Activated CD4-positive, alpha-beta memory T cell treated with anti-CD3 and anti-CD28 coated beads for 36 hours (primary cell): ENCODE results near the gene PTGER3. TPM values are rescaled to one million over a fixed set of nuclear protein-coding genes. Genes with fewer than 3 reads are reported as not detected.

Source experiments
- CTCF ChIA-PET: fragments of 350-600 bp; sonication (Branson Sonifier 250); formaldehyde crosslinking; loops from one replicate; lab custom pipeline; 2021; ENCODE audit warnings: antibody characterized with exemption, inconsistent platforms; lab: Charles Lee
- POLR2A ChIA-PET: fragments of 350-600 bp; sonication (Branson Sonifier 250); formaldehyde crosslinking; loops from one replicate; lab custom pipeline; 2021; ENCODE audit warnings: antibody characterized with exemption; lab: Charles Lee
- DNase-seq: peaks from one replicate; pipeline ENCODE4 v3.0.0-alpha.2; 2020
- H3K27ac Mint-ChIP-seq: one replicate; pipeline ENCODE4 v1.8.0; 2021; ENCODE audit warnings: mixed read lengths
- H3K27me3 Mint-ChIP-seq: one replicate; pipeline ENCODE4 v1.8.0; 2021; ENCODE audit warnings: mixed read lengths
- H3K36me3 Mint-ChIP-seq: one replicate; pipeline ENCODE4 v1.8.0; 2021; ENCODE audit warnings: mixed read lengths
- H3K4me1 Mint-ChIP-seq: one replicate; pipeline ENCODE4 v1.8.0; 2021; ENCODE audit warnings: low read depth, mixed read lengths
- H3K4me3 Mint-ChIP-seq: one replicate; pipeline ENCODE4 v1.8.0; 2021; ENCODE audit warnings: mild to moderate bottlenecking, mixed read lengths
- H3K9me3 Mint-ChIP-seq: one replicate; pipeline ENCODE4 v1.8.0; 2021; ENCODE audit warnings: mixed read lengths
- intact Hi-C: fragments of 100-400 bp; cut with micrococcal nuclease; formaldehyde crosslinking; loops from one replicate; pipeline ENCODE4 v1.15.1; 2023
- total RNA-seq, 2 experiments: library from RNA; stranded (reverse); gene quantifications; one replicate each; pipeline ENCODE4 v1.2.3, GENCODE V29; 2021

Gene PTGER3
- total RNA-seq, 2 experiments from 2014 or later, result not detected

- Mint-ChIP-seq H3K27me3 (peaks cover 30% of the 10 kb centered on the region), H3K36me3 (no peaks in the 10 kb centered on the region), H3K4me3 (no peak overlapping the region), H3K27ac (no peak overlapping the region), H3K9me3 (no peaks in the 10 kb centered on the region), H3K4me1 (peaks cover 18% of the 10 kb centered on the region)
- POLR2A ChIA-PET, result no interaction called here
- intact Hi-C loops, result loop anchor here (1.0 to 5.0 kb wide), 3 partner anchors 365 to 918 kb away; no protein-coding TSS in a partner anchor
- no peak for DNase-seq
- CTCF ChIA-PET, result interaction anchor here (0.7 to 3.5 kb wide), 8 partner anchors 13 to 639 kb away, joined by 3 to 24 read pairs (median 4); partner anchors contain the start of genes CTH and ZRANB2
Observed at GRCh38 chr1:71049951-71050598, 2.5 kb upstream of the PTGER3 start.

GRCh38 chr1:71046891-71047634 is 553 bp downstream of the PTGER3 start:
- POLR2A ChIA-PET, result no interaction called here
- intact Hi-C loops, result no loop called here
- CTCF ChIA-PET, result interaction anchor here (1.1 to 1.5 kb wide), 2 partner anchors 383 to 914 kb away, joined by 3 read pairs; no protein-coding TSS in a partner anchor
- Mint-ChIP-seq H3K36me3 (no peaks in the 10 kb centered on the region), H3K27ac (no peak overlapping the region), H3K4me3 (peak overlapping the region; percentile 64), H3K27me3 (peaks cover 37% of the 10 kb centered on the region), H3K4me1 (peaks cover 18% of the 10 kb centered on the region), H3K9me3 (no peaks in the 10 kb centered on the region)
- DNase-seq, result peak; percentile 29

GRCh38 chr1:71045463-71046028 is 2.1 kb downstream of the PTGER3 start:
- Mint-ChIP-seq H3K4me3 (no peak overlapping the region), H3K27me3 (peaks cover 48% of the 10 kb centered on the region), H3K4me1 (peaks cover 18% of the 10 kb centered on the region), H3K27ac (no peak overlapping the region), H3K9me3 (no peaks in the 10 kb centered on the region), H3K36me3 (no peaks in the 10 kb centered on the region)
- no peak for DNase-seq
- CTCF ChIA-PET, result no interaction called here
- POLR2A ChIA-PET, result interaction anchor here (1.3 kb wide), 1 partner anchor 35 kb away, joined by 3 read pairs; the partner anchor contains the start of gene ZRANB2
- intact Hi-C loops, result no loop called here

GRCh38 chr1:71044833-71045232 is 2.8 kb downstream of the PTGER3 start:
- CTCF ChIA-PET, result no interaction called here
- intact Hi-C loops, result no loop called here
- H3K27ac Mint-ChIP-seq, result no peak overlapping the region

GRCh38 chr1:71043065-71043464 is 4.6 kb downstream of the PTGER3 start:
- H3K4me3 Mint-ChIP-seq, result no peak overlapping the region
- peaks cover 51% of the 10 kb centered on the region for H3K27me3 Mint-ChIP-seq
- H3K36me3 Mint-ChIP-seq, result no peaks in the 10 kb centered on the region
- intact Hi-C loops, result no loop called here
- H3K9me3 Mint-ChIP-seq, result no peaks in the 10 kb centered on the region
- DNase-seq, result no peak
- H3K27ac Mint-ChIP-seq, result no peak overlapping the region
- peaks cover 15% of the 10 kb centered on the region for H3K4me1 Mint-ChIP-seq
- POLR2A ChIA-PET, result no interaction called here
- CTCF ChIA-PET, result interaction anchor here (0.6 kb wide), 1 partner anchor 32 kb away, joined by 3 read pairs; no protein-coding TSS in a partner anchor

More at GRCh38 chr1:71044833-71045232, 2.8 kb downstream of the PTGER3 start:
- DNase-seq, result no peak
- no peaks in the 10 kb centered on the region for H3K36me3 Mint-ChIP-seq
- H3K4me1 Mint-ChIP-seq, result peaks cover 17% of the 10 kb centered on the region
- POLR2A ChIA-PET, result interaction anchor here (1.3 kb wide), 1 partner anchor 36 kb away, joined by 3 read pairs; the partner anchor contains the start of gene ZRANB2
- peaks cover 49% of the 10 kb centered on the region for H3K27me3 Mint-ChIP-seq
- no peaks in the 10 kb centered on the region for H3K9me3 Mint-ChIP-seq
- H3K4me3 Mint-ChIP-seq, result no peak overlapping the region

- intact Hi-C loops, result no loop called here
- no peaks in the 10 kb centered on the region for H3K9me3 Mint-ChIP-seq
- no peak for DNase-seq
- H3K4me3 Mint-ChIP-seq, result no peak overlapping the region
- ChIA-PET CTCF (no interaction called here), POLR2A (no interaction called here)
- H3K27me3 Mint-ChIP-seq, result peaks cover 46% of the 10 kb centered on the region
- peaks cover 8% of the 10 kb centered on the region for H3K4me1 Mint-ChIP-seq
- no peak overlapping the region for H3K27ac Mint-ChIP-seq
- H3K36me3 Mint-ChIP-seq, result no peaks in the 10 kb centered on the region
Observed at GRCh38 chr1:71041806-71042205, 5.8 kb downstream of the PTGER3 start.

- H3K27me3 Mint-ChIP-seq, result peaks cover 36% of the 10 kb centered on the region
- H3K4me1 Mint-ChIP-seq, result peaks cover 2% of the 10 kb centered on the region
- no peak overlapping the region for H3K27ac Mint-ChIP-seq
- no peaks in the 10 kb centered on the region for H3K9me3 Mint-ChIP-seq
- no peaks in the 10 kb centered on the region for H3K36me3 Mint-ChIP-seq
- DNase-seq, result no peak
- ChIA-PET POLR2A (no interaction called here), CTCF (interaction anchor here (0.6 kb wide), 1 partner anchor 9 kb away, joined by 4 read pairs; no protein-coding TSS in a partner anchor)
- intact Hi-C loops, result no loop called here
- no peak overlapping the region for H3K4me3 Mint-ChIP-seq
Observed at GRCh38 chr1:71039661-71040262, 7.9 kb downstream of the PTGER3 start.

GRCh38 chr1:71038942-71039341 is 8.7 kb downstream of the PTGER3 start:
- no peak for DNase-seq
- peaks cover 35% of the 10 kb centered on the region for H3K27me3 Mint-ChIP-seq
- intact Hi-C loops, result no loop called here
- H3K4me1 Mint-ChIP-seq, result peaks cover 2% of the 10 kb centered on the region
- no peak overlapping the region for H3K4me3 Mint-ChIP-seq
- no peaks in the 10 kb centered on the region for H3K9me3 Mint-ChIP-seq
- no peak overlapping the region for H3K27ac Mint-ChIP-seq
- no peaks in the 10 kb centered on the region for H3K36me3 Mint-ChIP-seq
- ChIA-PET POLR2A (no interaction called here), CTCF (no interaction called here)

- ChIA-PET CTCF (no interaction called here), POLR2A (no interaction called here)
- H3K4me1 Mint-ChIP-seq, result peaks cover 2% of the 10 kb centered on the region
- no peaks in the 10 kb centered on the region for H3K9me3 Mint-ChIP-seq
- H3K27me3 Mint-ChIP-seq, result peaks cover 39% of the 10 kb centered on the region
- no peak overlapping the region for H3K27ac Mint-ChIP-seq
- no peaks in the 10 kb centered on the region for H3K36me3 Mint-ChIP-seq
- intact Hi-C loops, result no loop called here
- no peak overlapping the region for H3K4me3 Mint-ChIP-seq
- DNase-seq, result no peak
Observed at GRCh38 chr1:71037829-71038620, 9.6 kb downstream of the PTGER3 start.

GRCh38 chr1:71037066-71037465 is 10.6 kb downstream of the PTGER3 start:
- CTCF ChIA-PET, result interaction anchor here (0.6 kb wide), 1 partner anchor 13 kb away, joined by 3 read pairs; no protein-coding TSS in a partner anchor
- no peak overlapping the region for H3K27ac Mint-ChIP-seq
- intact Hi-C loops, result no loop called here
- H3K27me3 Mint-ChIP-seq, result peaks cover 38% of the 10 kb centered on the region
- no peaks in the 10 kb centered on the region for H3K36me3 Mint-ChIP-seq
- H3K4me3 Mint-ChIP-seq, result no peak overlapping the region
- no peak for DNase-seq
- H3K9me3 Mint-ChIP-seq, result no peaks in the 10 kb centered on the region
- POLR2A ChIA-PET, result no interaction called here
- peaks cover 2% of the 10 kb centered on the region for H3K4me1 Mint-ChIP-seq

- no peak overlapping the region for H3K4me3 Mint-ChIP-seq
- no peak overlapping the region for H3K27ac Mint-ChIP-seq
- H3K36me3 Mint-ChIP-seq, result no peaks in the 10 kb centered on the region
- peaks cover 2% of the 10 kb centered on the region for H3K4me1 Mint-ChIP-seq
- ChIA-PET POLR2A (no interaction called here), CTCF (interaction anchor here (0.6 kb wide), 1 partner anchor 11 kb away, joined by 7 read pairs; no protein-coding TSS in a partner anchor)
- peaks cover 21% of the 10 kb centered on the region for H3K27me3 Mint-ChIP-seq
- intact Hi-C loops, result no loop called here
- no peaks in the 10 kb centered on the region for H3K9me3 Mint-ChIP-seq
- no peak for DNase-seq
Observed at GRCh38 chr1:71033136-71033535, 14.5 kb downstream of the PTGER3 start.
